GM18520 (cell line): ENCODE results near the gene SKIC8.

Experiments
- ATAC-seq: cut with Tn5 transposase; IDR thresholded peaks from one replicate; pipeline ENCODE4 v1.9.1; 2021; ENCODE audit not compliant: unreplicated experiment

SKIC8 gene

GRCh38 chr15:78292219-78292618 is 7.2 kb downstream of the SKIC8 start:
- no peak for ATAC-seq

GRCh38 chr15:78291698-78292097 is 7.7 kb downstream of the SKIC8 start:
- ATAC-seq = no peak

- ATAC-seq = no peak
These were observed 8.4 kb downstream of the SKIC8 start for GRCh38 chr15:78291052-78291451.

- no peak for ATAC-seq
These were observed 9.2 kb downstream of the SKIC8 start for GRCh38 chr15:78290222-78290621.

- no peak for ATAC-seq
These were observed 14.7 kb downstream of the SKIC8 start for GRCh38 chr15:78284758-78285157.

GRCh38 chr15:78282324-78282723 is 17.1 kb downstream of the SKIC8 start:
- no peak for ATAC-seq

- ATAC-seq = no peak
These were observed 18.9 kb downstream of the SKIC8 start for GRCh38 chr15:78280319-78281072.

GRCh38 chr15:78276064-78276943 is 23.1 kb downstream of the SKIC8 start:
- ATAC-seq = no peak

- no peak for ATAC-seq
These were observed 24.4 kb downstream of the SKIC8 start for GRCh38 chr15:78274994-78275393.

- no peak for ATAC-seq
These were observed 26.6 kb downstream of the SKIC8 start for GRCh38 chr15:78272776-78273175.

- ATAC-seq = no peak
These were observed 27.1 kb downstream of the SKIC8 start for GRCh38 chr15:78272316-78272715.

DNA sequence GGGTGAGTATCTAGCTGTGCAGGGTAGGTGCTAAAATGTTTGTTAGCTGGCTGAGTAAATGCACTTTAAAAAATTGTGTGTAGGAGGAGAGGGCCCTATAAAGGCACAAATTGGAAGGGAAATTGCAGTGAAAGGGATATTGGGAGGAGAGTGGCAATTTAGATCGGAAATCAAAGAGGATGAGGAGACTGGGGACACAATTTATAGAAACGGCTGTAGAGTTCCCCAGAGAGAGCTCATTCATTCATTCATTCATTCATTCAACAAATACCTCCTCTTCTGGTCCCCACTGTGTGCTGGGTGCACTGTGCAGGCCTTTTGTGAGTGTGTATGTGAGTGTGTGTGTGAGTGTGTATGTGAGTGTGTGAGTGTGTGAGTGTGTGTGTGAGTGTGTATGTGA is 32.6 kb downstream of the SKIC8 start:
- ATAC-seq = no peak

DNA sequence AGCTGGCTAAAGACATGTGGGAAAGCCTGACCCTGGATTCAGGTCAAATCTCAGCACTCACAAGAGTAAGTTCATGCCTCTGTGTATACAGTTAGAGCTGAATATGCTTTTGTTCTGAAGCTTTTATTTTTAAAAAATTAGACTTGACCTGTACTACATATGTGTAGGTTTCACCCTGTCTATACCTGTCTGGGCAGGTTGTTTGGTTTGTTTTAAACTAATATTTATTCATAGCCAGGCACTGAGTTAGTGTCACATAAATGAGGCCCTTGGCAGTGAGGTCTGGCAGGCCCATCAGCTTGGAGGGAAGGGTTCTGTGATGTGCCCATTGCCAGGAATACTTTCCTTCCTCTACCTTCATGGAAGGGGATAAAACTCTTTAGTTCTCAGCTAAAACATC is 33.2 kb downstream of the SKIC8 start:
- no peak for ATAC-seq

- ATAC-seq = no peak
These were observed 33.6 kb downstream of the SKIC8 start for GRCh38 chr15:78265752-78266224.

GRCh38 chr15:78265137-78265460 is 34.3 kb downstream of the SKIC8 start:
- ATAC-seq = no peak

DNA sequence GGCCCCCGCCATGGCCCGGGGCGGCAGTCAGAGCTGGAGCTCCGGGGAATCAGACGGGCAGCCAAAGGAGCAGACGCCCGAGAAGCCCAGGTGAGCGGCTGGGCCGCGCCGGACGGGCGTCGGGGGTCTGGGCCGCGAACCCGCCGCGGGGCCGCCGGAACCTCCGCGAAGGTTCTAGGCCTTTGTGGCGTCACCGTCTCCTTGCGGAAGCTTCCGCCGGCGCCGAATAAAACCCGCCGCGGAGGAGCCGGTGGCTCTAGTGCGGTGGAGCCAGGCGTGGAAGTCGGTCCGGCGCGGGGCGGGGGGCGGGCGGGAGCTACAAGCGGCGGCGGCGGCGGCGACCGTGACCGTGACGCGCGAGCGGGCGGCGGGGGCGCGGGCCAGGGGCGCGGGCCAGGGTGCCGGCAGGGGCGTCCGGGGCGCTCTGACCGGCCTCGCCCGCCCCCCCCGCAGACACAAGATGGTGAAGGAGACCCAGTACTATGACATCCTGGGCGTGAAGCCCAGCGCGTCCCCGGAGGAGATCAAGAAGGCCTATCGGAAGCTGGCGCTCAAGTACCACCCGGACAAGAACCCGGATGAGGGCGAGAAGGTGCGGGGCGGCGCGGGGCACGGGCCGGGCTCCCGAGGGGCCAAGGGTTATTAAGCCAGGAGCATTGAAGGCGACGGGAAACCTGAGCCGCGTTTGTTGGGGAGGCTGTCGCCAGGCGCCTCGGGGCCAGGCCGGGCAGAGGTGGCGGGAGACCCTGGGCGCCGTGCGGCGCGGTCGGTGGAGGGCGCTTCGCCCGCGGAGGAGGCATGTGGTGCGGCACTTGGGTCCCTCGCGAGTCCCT is 34.9 kb downstream of the SKIC8 start, which contains the start of gene DNAJA4:
DNAJA4 (plus strand) TSS at position 259 of the 833 bp plus-strand sequence; CDS start at position 461, 202 bp downstream.
- no peak for ATAC-seq

GRCh38 chr15:78263907-78264303 is 35.5 kb downstream of the SKIC8 start:
- ATAC-seq = no peak

DNA sequence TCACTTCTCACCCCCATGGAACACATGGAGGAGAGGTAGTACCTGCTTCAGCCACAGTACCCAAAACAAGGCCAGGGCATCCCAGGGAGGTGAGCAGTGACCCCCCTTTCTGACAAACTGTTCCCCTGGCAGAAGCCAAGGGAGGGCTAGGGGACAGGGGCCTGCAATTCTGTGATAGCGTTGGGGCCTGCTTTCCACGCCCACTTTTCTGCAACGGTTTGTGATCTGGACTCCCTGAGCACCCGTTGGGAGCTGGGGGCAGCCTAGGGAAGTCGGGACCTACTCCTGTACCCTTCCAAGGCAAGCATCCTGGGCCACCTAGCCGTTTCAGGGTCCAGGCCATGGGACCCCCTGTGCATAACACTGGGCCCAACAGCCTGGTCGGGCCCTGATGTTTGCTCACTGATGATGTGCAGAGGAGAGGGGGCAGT is 36.0 kb downstream of the SKIC8 start:
- no peak for ATAC-seq

DNA sequence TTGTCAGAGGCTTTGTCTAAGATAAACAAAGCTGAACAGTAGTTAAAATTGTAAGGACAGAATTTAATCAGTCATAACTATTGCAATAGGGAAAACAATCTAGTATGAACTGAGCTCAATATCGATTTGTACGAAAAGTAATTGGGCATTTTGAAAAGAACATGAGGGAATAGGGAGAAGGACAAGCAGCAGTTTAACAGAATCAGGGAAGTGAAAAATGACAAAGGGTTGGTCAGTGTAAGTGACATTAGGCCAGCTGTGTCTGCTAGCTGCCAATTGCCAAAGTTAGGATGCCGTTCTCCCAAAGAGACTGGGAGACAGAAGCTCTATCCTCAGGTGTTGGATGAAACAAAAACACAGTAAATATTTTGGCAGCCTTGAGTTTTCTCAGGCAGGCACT is 38.3 kb downstream of the SKIC8 start:
- ATAC-seq = no peak

- no peak for ATAC-seq
These were observed 38.9 kb downstream of the SKIC8 start for GRCh38 chr15:78260489-78260888.

DNA sequence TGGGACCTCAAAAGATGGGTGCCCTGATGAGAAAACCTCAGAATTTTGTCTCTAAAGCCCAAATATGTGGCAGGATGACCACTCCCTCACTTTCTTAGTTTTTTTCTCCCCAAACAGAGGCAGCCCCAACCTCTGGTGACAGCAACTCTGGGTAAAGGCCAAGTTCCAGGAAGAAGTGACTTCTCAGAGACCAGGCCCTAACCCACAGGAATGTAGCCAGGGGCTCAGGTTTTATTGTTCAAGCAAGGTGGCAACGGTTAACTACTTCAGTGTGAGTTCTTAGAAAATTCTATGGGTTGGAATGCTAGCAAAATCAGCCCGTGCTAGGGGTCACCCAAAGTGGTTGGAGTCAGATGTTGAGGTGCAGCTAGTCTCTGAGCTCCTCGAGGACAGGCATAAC is 40.2 kb downstream of the SKIC8 start:
- no peak for ATAC-seq
